OCI-M2 (cell line): Measurements from ENCODE around the gene NADSYN1.
"Not testable (repeated sequence)": the region's sequence is repeated elsewhere in the genome, so short reads cannot be mapped to it uniquely, and the experiment has no call there.

Experiments used
- DNase-seq: peaks from one replicate; lab custom pipeline; 2025; ENCODE audit not compliant: unreplicated experiment; lab: John Stamatoyannopoulos, UW

The NADSYN1 gene

GRCh38 chr11:71519546-71519945 is 66.5 kb downstream of the NADSYN1 start:
- no peak for DNase-seq

- no peak for DNase-seq
These were observed 72.4 kb downstream of the NADSYN1 start for GRCh38 chr11:71525188-71525937.

DNA sequence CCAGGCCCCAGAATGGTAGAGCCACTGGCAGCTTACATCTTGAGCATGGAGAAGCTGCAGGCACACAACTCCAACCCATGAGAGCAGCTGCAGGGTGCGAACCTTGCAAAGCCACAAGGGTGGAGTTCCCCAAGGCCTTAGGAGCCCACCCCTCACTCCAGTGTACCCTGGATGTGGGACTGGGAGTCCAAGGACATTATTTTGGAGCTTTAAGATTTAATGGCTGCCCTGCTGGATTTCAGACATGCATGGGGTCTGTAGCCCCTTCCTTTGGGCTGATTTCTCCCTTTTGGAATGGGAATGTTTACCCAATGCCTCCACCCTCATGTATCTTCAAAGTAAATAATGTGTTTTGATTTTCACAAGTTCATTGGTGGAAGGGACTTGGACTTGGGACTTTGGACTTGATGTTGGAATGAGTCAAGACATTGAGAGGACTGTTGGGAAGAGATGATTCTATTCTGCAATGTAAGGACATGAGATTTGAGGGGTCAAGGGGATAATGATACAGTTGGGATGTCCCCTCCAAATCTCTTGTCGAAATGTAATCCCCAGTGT is 73.0 kb downstream of the NADSYN1 start:
- no peak for DNase-seq

- not testable (repeated sequence) for DNase-seq
These were observed 74.0 kb downstream of the NADSYN1 start, which contains the start of gene KRTAP5-7 for GRCh38 chr11:71526796-71527575. TSS of gene KRTAP5-7 (plus strand) at chr11:71527267. CDS start at chr11:71527301, 34 bp downstream.

GRCh38 chr11:71527576-71528210 is 74.7 kb downstream of the NADSYN1 start:
- no peak for DNase-seq

GRCh38 chr11:71530602-71531001 is 77.6 kb downstream of the NADSYN1 start:
- DNase-seq, result no peak

DNA sequence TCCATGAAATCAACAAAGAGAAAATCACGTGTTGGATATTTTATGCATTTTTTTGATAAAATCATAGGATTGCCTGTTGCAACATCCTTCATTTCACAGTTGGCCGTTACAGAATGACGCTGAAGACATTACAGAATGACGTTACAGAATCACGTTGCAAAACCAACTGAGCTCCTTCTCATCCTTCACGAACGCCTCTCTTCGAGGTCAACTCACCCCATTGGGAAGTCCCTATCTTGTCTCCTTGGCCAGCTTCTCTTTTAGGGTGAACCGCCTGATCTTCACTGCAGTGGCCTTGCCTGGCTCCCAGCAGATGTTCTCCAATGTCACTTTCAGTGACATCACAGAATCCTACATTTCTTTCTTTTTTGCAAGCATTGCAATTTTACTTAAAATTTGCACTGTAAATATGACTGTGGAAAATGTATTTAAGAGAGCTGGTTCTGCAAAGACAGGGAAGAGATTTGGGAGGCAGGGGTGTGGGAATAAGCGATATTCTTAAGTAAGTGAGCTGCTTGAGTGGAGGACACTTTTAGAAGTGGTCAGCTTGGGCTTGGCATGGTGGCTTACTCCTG is 79.1 kb downstream of the NADSYN1 start:
- DNase-seq, result no peak

DNA sequence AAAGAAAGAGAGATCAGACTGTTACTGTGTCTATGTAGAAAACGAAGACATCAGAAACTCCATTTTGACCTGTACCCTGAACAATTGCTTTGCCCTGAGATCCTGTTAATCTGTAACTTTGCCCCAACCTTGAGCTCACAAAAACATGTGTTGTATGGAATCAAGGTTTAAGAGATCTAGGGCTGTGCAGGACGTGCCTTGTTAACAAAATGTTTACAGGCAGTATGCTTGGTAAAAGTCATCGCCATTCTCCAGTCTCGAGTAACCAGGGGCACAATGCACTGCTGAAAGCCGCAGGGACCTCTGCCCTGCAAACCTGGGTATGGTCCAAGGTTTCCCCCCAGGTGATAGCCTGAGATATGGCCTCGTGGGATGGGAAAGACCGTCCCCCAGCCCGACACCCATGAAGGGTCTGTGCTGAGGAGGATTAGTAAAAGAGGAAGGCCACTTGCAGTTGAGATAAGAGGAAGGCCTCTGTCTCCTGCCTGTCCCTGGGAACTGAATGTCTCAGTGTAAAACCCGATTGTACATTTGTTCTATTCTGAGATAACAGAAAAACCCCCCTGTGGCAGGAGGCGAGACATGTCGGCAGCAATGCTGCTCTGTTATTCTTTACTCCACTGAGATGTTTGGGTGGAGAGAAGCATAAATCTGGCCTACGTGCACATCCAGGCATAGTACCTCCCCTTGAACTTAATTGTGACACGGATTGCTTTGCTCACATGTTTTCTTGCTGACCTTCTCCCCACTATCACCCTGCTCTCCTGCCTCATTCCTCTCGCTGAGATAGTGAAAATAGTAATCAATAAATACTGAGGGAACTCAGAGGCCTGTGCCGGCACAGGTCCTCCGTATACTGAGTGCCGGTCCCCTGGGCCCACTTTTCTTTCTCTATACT is 82.0 kb downstream of the NADSYN1 start:
- not testable (repeated sequence) for DNase-seq

- DNase-seq, result no peak
These were observed 82.8 kb downstream of the NADSYN1 start for GRCh38 chr11:71535825-71536224.

DNA sequence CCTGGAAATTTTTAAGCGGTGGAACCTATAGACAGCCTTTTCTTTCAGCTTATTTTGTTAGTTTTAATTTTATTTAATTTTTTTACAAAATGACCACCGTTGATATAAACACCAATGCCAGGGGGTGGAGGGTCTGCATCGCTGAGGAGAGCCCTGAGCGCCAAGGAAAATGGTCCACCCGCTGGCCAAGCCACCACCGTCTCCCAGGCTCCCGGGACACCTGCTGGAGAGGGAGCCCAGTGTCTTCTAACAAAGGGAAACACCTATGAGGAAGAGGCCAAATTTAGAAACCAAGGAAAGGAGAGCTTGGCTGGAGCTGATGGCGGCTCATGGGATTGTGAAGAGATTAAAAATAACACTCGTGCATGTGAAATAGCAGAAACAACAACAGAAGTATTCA is 84.5 kb downstream of the NADSYN1 start:
- DNase-seq, result no peak

DNA sequence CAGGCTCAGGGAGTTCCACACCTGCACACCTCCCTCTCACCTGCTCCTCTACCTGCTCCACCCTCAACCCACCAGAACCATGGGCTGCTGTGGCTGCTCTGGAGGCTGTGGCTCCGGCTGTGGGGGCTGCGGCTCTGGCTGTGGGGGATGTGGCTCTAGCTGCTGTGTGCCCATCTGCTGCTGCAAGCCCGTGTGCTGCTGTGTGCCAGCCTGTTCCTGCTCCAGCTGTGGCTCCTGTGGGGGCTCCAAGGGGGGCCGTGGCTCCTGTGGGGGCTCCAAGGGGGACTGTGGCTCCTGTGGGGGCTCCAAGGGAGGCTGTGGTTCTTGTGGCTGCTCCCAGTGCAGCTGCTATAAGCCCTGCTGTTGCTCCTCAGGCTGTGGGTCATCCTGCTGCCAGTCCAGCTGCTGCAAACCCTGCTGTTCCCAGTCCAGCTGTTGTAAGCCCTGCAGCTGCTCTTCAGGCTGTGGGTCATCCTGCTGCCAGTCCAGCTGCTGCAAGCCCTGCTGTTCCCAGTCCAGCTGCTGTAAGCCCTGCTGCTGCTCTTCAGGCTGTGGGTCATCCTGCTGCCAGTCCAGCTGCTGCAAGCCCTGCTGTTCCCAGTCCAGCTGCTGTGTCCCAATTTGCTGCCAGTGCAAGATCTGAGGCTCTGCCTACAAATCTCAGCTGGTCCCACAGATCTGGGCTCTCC is 85.1 kb downstream of the NADSYN1 start, which contains the start of gene KRTAP5-8:
Gene KRTAP5-8, plus strand, starts transcription at position 49 of the 689 bp plus-strand sequence. Its CDS starts 31 bp downstream, at position 80.
- DNase-seq, result not testable (repeated sequence)

- no peak for DNase-seq
These were observed 85.6 kb downstream of the NADSYN1 start for GRCh38 chr11:71538666-71538990.

DNA sequence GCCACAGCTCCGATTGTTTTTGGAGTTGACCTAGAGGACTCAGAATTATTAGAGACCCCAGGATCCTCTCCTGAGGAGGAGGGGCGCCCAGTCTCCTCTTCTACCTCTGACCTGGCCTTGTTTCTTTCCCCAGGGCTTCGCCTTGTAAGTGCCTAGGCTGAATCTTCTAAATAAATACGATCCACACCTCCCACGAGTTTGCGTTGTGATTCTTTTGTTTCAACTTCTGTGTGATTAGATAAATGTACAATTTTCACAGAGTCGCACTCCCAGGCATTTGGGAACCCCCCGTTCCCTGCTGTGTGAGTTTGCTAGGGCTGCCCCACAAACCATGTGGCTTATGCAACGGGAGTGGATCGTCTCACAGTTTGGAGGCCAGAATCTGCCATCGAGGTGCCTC is 86.0 kb downstream of the NADSYN1 start:
- DNase-seq, result no peak

DNA sequence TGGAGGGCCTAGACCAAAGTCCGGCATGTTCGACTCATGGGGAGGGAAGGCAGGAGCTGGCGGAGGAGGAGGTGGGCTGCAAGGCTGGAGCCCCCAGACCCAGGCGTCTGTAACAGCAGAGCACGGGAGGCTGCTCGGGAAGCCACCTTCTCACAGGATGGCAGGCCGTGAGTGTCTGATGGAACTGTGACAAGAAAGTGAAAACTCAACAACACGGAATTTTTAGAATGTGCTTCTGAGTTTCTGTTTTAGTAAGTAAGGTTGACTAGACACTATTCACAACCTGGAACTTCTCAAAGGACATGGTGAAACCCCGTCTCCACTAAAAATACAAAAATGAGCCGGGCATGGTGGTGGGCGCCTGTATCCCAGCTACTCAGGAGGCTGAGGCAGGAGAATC is 87.0 kb downstream of the NADSYN1 start:
- not testable (repeated sequence) for DNase-seq

- DNase-seq, result not testable (repeated sequence)
These were observed 87.7 kb downstream of the NADSYN1 start for GRCh38 chr11:71540521-71541304.

- no peak for DNase-seq
These were observed 89.4 kb downstream of the NADSYN1 start for GRCh38 chr11:71542382-71542781.

- no peak for DNase-seq
These were observed 90.1 kb downstream of the NADSYN1 start for GRCh38 chr11:71542879-71543777.

GRCh38 chr11:71543866-71544265 is 90.9 kb downstream of the NADSYN1 start:
- DNase-seq, result no peak
